ENCODE measurements around the gene GNAQ. TPM values are rescaled to one million over a fixed set of nuclear protein-coding genes. Genes with fewer than 3 reads are reported as not detected.

Gene GNAQ
- total and polyA plus RNA-seq, 2 of the 13 experiments (the other 11 are each of a cell fraction or from before 2014, with no cell fraction given): 16.5 to 17.7 TPM

DNA sequence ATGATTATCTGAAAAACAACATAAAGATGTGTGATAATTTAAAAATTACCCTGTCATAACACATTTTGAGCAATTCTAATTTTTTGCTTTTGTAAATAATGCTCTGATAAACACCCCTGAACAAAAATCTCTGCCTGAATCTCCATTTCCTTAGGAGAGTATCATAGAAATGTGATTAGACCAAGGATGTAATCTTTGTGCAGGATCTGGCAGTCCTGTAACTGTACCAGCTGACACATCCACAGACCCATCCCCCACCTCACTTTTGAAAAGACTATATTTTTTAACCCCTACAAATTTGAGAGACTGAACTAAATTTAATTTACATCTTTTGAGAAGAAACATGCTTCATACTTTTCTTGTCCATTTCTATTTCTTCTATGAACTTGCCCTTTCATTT lies 101.7 kb downstream of the GNAQ start (continued):
- TF ChIP-seq, protein P1, sequence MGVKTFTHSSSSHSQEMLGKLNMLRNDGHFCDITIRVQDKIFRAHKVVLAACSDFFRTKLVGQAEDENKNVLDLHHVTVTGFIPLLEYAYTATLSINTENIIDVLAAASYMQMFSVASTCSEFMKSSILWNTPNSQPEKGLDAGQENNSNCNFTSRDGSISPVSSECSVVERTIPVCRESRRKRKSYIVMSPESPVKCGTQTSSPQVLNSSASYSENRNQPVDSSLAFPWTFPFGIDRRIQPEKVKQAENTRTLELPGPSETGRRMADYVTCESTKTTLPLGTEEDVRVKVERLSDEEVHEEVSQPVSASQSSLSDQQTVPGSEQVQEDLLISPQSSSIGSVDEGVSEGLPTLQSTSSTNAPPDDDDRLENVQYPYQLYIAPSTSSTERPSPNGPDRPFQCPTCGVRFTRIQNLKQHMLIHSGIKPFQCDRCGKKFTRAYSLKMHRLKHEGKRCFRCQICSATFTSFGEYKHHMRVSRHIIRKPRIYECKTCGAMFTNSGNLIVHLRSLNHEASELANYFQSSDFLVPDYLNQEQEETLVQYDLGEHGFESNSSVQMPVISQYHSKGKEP (CRISPR knock-in tag; IDR thresholded peaks at IDR 0.05): no peak
- TF ChIP-seq, protein P2, sequence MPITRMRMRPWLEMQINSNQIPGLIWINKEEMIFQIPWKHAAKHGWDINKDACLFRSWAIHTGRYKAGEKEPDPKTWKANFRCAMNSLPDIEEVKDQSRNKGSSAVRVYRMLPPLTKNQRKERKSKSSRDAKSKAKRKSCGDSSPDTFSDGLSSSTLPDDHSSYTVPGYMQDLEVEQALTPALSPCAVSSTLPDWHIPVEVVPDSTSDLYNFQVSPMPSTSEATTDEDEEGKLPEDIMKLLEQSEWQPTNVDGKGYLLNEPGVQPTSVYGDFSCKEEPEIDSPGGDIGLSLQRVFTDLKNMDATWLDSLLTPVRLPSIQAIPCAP (CRISPR knock-in tag; IDR thresholded peaks at IDR 0.05; ENCODE audit: low read depth): no peak
- no peak for TF ChIP-seq JUN (CRISPR knock-in tag; IDR thresholded peaks at IDR 0.05)
- no peak for TF ChIP-seq PAWR (CRISPR knock-in tag; IDR thresholded peaks at IDR 0.05; ENCODE audit: borderline replicate concordance)
- no peak for TF ChIP-seq NFE2 (CRISPR knock-in tag; IDR thresholded peaks at IDR 0.05)
- TF ChIP-seq, protein P3, sequence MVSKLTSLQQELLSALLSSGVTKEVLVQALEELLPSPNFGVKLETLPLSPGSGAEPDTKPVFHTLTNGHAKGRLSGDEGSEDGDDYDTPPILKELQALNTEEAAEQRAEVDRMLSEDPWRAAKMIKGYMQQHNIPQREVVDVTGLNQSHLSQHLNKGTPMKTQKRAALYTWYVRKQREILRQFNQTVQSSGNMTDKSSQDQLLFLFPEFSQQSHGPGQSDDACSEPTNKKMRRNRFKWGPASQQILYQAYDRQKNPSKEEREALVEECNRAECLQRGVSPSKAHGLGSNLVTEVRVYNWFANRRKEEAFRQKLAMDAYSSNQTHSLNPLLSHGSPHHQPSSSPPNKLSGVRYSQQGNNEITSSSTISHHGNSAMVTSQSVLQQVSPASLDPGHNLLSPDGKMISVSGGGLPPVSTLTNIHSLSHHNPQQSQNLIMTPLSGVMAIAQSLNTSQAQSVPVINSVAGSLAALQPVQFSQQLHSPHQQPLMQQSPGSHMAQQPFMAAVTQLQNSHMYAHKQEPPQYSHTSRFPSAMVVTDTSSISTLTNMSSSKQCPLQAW (CRISPR knock-in tag; IDR thresholded peaks at IDR 0.05): no peak
- TF ChIP-seq, protein P4, sequence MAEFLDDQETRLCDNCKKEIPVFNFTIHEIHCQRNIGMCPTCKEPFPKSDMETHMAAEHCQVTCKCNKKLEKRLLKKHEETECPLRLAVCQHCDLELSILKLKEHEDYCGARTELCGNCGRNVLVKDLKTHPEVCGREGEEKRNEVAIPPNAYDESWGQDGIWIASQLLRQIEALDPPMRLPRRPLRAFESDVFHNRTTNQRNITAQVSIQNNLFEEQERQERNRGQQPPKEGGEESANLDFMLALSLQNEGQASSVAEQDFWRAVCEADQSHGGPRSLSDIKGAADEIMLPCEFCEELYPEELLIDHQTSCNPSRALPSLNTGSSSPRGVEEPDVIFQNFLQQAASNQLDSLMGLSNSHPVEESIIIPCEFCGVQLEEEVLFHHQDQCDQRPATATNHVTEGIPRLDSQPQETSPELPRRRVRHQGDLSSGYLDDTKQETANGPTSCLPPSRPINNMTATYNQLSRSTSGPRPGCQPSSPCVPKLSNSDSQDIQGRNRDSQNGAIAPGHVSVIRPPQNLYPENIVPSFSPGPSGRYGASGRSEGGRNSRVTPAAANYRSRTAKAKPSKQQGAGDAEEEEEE (CRISPR knock-in tag; IDR thresholded peaks at IDR 0.05; ENCODE audit: borderline replicate concordance): no peak
- TF ChIP-seq SMARCE1 (IDR thresholded peaks at IDR 0.05; ENCODE audit: borderline replicate concordance): no peak
- TF ChIP-seq PHF5A (CRISPR knock-in tag; IDR thresholded peaks at IDR 0.05; ENCODE audit: low read depth, unreplicated experiment): no peak
- no peak for TF ChIP-seq SP1 (IDR thresholded peaks at IDR 0.05)
- TF ChIP-seq SP1 (CRISPR knock-in tag; IDR thresholded peaks at IDR 0.05): no peak
- TF ChIP-seq, protein P5, sequence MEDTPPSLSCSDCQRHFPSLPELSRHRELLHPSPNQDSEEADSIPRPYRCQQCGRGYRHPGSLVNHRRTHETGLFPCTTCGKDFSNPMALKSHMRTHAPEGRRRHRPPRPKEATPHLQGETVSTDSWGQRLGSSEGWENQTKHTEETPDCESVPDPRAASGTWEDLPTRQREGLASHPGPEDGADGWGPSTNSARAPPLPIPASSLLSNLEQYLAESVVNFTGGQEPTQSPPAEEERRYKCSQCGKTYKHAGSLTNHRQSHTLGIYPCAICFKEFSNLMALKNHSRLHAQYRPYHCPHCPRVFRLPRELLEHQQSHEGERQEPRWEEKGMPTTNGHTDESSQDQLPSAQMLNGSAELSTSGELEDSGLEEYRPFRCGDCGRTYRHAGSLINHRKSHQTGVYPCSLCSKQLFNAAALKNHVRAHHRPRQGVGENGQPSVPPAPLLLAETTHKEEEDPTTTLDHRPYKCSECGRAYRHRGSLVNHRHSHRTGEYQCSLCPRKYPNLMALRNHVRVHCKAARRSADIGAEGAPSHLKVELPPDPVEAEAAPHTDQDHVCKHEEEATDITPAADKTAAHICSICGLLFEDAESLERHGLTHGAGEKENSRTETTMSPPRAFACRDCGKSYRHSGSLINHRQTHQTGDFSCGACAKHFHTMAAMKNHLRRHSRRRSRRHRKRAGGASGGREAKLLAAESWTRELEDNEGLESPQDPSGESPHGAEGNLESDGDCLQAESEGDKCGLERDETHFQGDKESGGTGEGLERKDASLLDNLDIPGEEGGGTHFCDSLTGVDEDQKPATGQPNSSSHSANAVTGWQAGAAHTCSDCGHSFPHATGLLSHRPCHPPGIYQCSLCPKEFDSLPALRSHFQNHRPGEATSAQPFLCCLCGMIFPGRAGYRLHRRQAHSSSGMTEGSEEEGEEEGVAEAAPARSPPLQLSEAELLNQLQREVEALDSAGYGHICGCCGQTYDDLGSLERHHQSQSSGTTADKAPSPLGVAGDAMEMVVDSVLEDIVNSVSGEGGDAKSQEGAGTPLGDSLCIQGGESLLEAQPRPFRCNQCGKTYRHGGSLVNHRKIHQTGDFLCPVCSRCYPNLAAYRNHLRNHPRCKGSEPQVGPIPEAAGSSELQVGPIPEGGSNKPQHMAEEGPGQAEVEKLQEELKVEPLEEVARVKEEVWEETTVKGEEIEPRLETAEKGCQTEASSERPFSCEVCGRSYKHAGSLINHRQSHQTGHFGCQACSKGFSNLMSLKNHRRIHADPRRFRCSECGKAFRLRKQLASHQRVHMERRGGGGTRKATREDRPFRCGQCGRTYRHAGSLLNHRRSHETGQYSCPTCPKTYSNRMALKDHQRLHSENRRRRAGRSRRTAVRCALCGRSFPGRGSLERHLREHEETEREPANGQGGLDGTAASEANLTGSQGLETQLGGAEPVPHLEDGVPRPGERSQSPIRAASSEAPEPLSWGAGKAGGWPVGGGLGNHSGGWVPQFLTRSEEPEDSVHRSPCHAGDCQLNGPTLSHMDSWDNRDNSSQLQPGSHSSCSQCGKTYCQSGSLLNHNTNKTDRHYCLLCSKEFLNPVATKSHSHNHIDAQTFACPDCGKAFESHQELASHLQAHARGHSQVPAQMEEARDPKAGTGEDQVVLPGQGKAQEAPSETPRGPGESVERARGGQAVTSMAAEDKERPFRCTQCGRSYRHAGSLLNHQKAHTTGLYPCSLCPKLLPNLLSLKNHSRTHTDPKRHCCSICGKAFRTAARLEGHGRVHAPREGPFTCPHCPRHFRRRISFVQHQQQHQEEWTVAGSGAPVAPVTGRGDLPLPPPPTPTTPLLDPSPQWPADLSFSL (CRISPR knock-in tag; IDR thresholded peaks at IDR 0.05): no peak
- no peak for TF ChIP-seq GTF2F1 (IDR thresholded peaks at IDR 0.05; ENCODE audit: low read length)
- TF ChIP-seq NR1H2 (CRISPR knock-in tag; IDR thresholded peaks at IDR 0.05; ENCODE audit: borderline replicate concordance, low read depth): no peak

All from HepG2 (cell line).